GM12875 (cell line): ENCODE results near the gene TNIK.

Experiments used
- H3K4me3 ChIP-seq: one replicate; pipeline ENCODE4 v1.5.1; 2011; ENCODE audit warnings: low read depth, low read length, control low read depth
- CTCF ChIP-seq: IDR thresholded peaks from 2 replicates; pipeline ENCODE4 v1.5.1; 2011; ENCODE audit warnings: low read depth, mild to moderate bottlenecking, control low read depth, inconsistent platforms, low read length, moderate library complexity, borderline replicate concordance; ENCODE audit not compliant: insufficient read depth

TNIK gene

GRCh38 chr3:171068658-171069057 is 391.5 kb downstream of the TNIK start:
- no peak for TF ChIP-seq CTCF
- no peak overlapping the region for H3K4me3 ChIP-seq

- H3K4me3 ChIP-seq, result no peak overlapping the region
- TF ChIP-seq CTCF, result no peak
Observed at GRCh38 chr3:171066206-171066605, 394.0 kb downstream of the TNIK start.

GRCh38 chr3:171065732-171066131 is 394.5 kb downstream of the TNIK start:
- no peak for TF ChIP-seq CTCF
- no peak overlapping the region for H3K4me3 ChIP-seq

- no peak overlapping the region for H3K4me3 ChIP-seq
- no peak for TF ChIP-seq CTCF
Observed at GRCh38 chr3:171064461-171064860, 395.7 kb downstream of the TNIK start.

GRCh38 chr3:171061749-171062148 is 398.5 kb downstream of the TNIK start:
- H3K4me3 ChIP-seq, result no peak overlapping the region
- no peak for TF ChIP-seq CTCF

- TF ChIP-seq CTCF, result no peak
- H3K4me3 ChIP-seq, result no peak overlapping the region
Observed at GRCh38 chr3:171059978-171060377, 400.2 kb downstream of the TNIK start.

- H3K4me3 ChIP-seq, result no peak overlapping the region
- no peak for TF ChIP-seq CTCF
Observed at GRCh38 chr3:171058873-171059603, 401.2 kb downstream of the TNIK start.
